ENCODE data around the gene GPR15. TPM values are rescaled to one million over a fixed set of nuclear protein-coding genes. Genes with fewer than 3 reads are reported as not detected.

Gene GPR15
- total RNA-seq, result not detected

DNA sequence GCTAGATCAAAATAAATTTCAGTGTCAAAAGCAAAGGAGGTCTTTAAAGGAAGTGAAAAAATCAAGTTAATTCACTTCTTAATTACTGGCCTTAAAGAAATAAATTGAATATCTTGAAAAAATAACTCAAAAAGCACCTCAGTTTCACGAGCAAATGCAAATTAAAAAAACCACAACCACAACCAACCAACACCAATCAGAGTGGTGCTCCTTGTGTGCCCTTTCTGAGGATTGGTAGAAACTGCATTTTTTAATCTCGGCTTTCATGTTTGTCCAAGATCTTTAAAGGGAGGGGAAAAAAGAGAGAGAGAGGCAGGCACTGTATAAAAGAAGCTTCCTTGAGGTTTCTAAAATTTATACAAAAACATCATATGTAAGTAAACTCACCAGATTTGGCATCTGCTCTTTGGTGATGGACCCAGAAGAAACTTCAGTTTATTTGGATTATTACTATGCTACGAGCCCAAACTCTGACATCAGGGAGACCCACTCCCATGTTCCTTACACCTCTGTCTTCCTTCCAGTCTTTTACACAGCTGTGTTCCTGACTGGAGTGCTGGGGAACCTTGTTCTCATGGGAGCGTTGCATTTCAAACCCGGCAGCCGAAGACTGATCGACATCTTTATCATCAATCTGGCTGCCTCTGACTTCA lies at the start of gene GPR15:
TSS of gene GPR15 (plus strand) at position 357 of the 653 bp plus-strand sequence. CDS start at position 413, 56 bp downstream.
- no peak within 1 kb of the TSS for H3K4me3 ChIP-seq
- H3K27ac ChIP-seq, result no peak within 1 kb of the TSS
- H3K27me3 ChIP-seq, result no peaks in the 10 kb centered on the region
- WGBS, 2 donors, result 67 to 68% methylated on average over 7 of the region's 7 CpGs
- H3K4me1 ChIP-seq, result no peaks in the 10 kb centered on the region
- intact Hi-C loops (cut with DNase I), result no loop called here
- ATAC-seq, result no peak
- TF ChIP-seq, protein P1, sequence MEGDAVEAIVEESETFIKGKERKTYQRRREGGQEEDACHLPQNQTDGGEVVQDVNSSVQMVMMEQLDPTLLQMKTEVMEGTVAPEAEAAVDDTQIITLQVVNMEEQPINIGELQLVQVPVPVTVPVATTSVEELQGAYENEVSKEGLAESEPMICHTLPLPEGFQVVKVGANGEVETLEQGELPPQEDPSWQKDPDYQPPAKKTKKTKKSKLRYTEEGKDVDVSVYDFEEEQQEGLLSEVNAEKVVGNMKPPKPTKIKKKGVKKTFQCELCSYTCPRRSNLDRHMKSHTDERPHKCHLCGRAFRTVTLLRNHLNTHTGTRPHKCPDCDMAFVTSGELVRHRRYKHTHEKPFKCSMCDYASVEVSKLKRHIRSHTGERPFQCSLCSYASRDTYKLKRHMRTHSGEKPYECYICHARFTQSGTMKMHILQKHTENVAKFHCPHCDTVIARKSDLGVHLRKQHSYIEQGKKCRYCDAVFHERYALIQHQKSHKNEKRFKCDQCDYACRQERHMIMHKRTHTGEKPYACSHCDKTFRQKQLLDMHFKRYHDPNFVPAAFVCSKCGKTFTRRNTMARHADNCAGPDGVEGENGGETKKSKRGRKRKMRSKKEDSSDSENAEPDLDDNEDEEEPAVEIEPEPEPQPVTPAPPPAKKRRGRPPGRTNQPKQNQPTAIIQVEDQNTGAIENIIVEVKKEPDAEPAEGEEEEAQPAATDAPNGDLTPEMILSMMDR (IDR thresholded peaks at IDR 0.05), result no peak
- no peak for TF ChIP-seq POLR2A (IDR thresholded peaks at IDR 0.05)
- no peak for DNase-seq
- H3K9me3 ChIP-seq, result no peaks in the 10 kb centered on the region
- H3K36me3 ChIP-seq (replicated peaks in 1 of 2; ENCODE audit: insufficient read depth in 1 of 2, low read depth in 2 of 2), result no peaks in the 10 kb centered on the region

DNA sequence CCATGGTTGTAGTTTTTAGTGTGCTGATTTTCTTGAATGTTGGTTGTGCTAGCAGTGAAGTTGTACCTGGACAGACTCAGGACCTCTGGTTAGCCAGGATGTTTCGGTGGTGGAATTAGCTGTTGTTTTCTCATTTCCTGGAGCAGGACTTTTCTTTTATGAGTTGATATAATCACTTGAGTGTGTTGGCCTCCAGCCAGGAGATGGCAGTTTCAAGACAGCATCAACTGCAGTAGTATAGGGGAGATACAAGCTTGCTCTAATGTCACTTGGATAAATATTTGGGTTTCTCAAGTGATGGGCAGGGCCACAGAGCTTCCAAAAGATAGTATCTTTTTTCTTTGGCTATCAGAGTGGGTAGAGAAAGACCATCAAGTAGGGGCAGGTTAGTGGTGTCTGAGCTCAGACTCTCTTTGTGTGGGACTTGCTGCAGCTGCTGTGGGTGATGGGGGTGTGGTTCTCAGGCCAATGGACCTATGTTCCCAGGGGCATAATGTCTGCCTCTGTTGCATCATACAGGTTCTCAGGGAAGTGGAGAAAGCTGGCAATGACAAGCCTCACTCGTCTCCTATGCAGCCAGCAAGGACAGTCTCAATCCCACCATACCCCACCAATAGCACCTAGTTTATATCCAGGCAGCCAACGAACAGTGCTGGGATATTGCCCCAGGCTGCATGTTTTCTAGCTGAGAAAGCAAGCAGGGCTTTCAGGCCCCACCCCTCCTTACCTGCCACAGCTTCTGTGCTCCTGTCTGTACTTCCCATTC lies 48.9 kb upstream of the GPR15 start:
- ATAC-seq, result no peak
- intact Hi-C loops (cut with DNase I), result no loop called here
- Histone ChIP-seq H3K9me3 (peaks cover 0 to 17% (median 0%) of the 10 kb centered on the region in 3 donors), H3K4me1 (no peaks in the 10 kb centered on the region), H3K4me3 (no peak overlapping the region), H3K36me3 (replicated peaks in 1 of 2; ENCODE audit: insufficient read depth in 1 of 2, low read depth in 2 of 2) (no peaks in the 10 kb centered on the region), H3K27me3 (no peaks in the 10 kb centered on the region), H3K27ac (no peak overlapping the region)
- 42 to 57% methylated on average over 3 of the region's 3 CpGs for WGBS, 2 donors
- DNase-seq, result no peak
- TF ChIP-seq, protein P1 (IDR thresholded peaks at IDR 0.05), result no peak
- no peak for TF ChIP-seq POLR2A (IDR thresholded peaks at IDR 0.05)

DNA sequence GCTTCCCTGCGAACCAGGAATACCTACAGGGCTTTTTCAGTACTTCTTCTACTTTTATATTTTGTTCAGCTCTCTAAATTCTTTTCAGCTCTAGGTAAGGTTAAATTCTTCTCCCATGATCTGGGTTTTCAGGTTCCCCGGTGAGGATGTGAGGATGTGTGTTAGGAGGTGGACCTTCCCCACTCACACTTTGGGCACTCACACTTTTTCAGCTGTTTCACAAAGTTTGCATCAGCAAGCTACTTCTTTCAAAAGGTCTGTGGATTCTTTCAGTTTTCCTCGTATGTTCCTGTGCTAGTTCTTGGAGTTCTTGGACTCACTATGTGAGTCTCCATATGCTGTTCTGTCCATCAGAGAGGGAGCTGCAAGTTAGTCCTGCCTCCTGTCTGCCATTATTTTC lies 48.2 kb upstream of the GPR15 start:
- H3K27ac ChIP-seq, result no peak overlapping the region
- intact Hi-C loops (cut with DNase I), result no loop called here

DNA sequence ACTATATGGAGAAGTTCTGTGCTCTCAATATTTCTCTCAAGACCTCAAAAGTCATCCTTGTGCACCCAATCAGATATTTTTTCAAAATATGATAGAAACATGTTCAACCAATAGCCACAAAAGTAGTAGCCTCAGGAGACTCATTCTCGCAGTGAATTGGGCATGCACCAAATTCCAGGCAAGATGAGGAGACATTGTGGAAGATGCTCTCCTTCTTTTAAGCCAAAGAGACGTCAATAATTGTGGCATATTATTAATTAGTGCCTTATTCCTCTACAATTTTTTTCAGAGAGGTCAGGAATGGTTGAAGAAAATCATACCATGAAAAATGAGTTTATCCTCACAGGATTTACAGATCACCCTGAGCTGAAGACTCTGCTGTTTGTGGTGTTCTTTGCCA lies 34.4 kb upstream of the GPR15 start, which contains the start of gene OR5K2:
TSS of gene OR5K2 (plus strand) at position 301 of the 400 bp plus-strand sequence. CDS start at position 301, 0 bp downstream.
- Histone ChIP-seq H3K36me3 (replicated peaks in 1 of 2; ENCODE audit: insufficient read depth in 1 of 2, low read depth in 2 of 2) (no peaks in the 10 kb centered on the region), H3K27me3 (no peaks in the 10 kb centered on the region), H3K9me3 (no peaks in the 10 kb centered on the region), H3K4me1 (no peaks in the 10 kb centered on the region), H3K4me3 (no peak within 1 kb of the TSS), H3K27ac (no peak within 1 kb of the TSS)
- no peak for ATAC-seq
- TF ChIP-seq POLR2A (IDR thresholded peaks at IDR 0.05), result no peak
- TF ChIP-seq, protein P1 (IDR thresholded peaks at IDR 0.05), result no peak
- DNase-seq, result no peak
- intact Hi-C loops (cut with DNase I), result no loop called here
- 57 to 59% methylated on average over 2 of the region's 2 CpGs for WGBS, 2 donors

More for the DNA sequence above, 48.2 kb upstream of the GPR15 start:
- no peak for DNase-seq
- 59 to 74% methylated on average over 3 of the region's 3 CpGs for WGBS, 2 donors
- no peak for TF ChIP-seq POLR2A (IDR thresholded peaks at IDR 0.05)
- TF ChIP-seq, protein P1 (IDR thresholded peaks at IDR 0.05), result no peak
- no peak for ATAC-seq
- no peak overlapping the region for H3K4me3 ChIP-seq
- no peaks in the 10 kb centered on the region for H3K4me1 ChIP-seq
- H3K36me3 ChIP-seq (replicated peaks in 1 of 2; ENCODE audit: insufficient read depth in 1 of 2, low read depth in 2 of 2), result no peaks in the 10 kb centered on the region
- H3K27me3 ChIP-seq, result no peaks in the 10 kb centered on the region
- H3K9me3 ChIP-seq, result peaks cover 0 to 13% (median 0%) of the 10 kb centered on the region in 3 donors
